Smooth muscle cell of the brain vasculature (primary cell): ENCODE results near the gene METTL6.
"Not testable (repeated sequence)": the region's sequence is repeated elsewhere in the genome, so short reads cannot be mapped to it uniquely, and the experiment has no call there.

ENCODE experiments used
- DNase-seq: peaks from one replicate; pipeline ENCODE4 v3.0.0-alpha.2; 2012; ENCODE audit warnings: low read depth, low spot score

METTL6 gene

GRCh38 chr3:15427182-15427880, at the start of gene METTL6, which contains the start of gene EAF1:
TSS of gene METTL6 (minus strand) at chr3:15427544. CDS start at chr3:15426511, 1,033 bp downstream.
TSS of gene EAF1 (plus strand) at chr3:15427598. CDS start at chr3:15427780, 182 bp downstream.
- peak; percentile 41 for DNase-seq

GRCh38 chr3:15476378-15476777, 49.0 kb upstream of the METTL6 start:
- no peak for DNase-seq

- no peak for DNase-seq
Measured at GRCh38 chr3:15475161-15475560, 47.8 kb upstream of the METTL6 start.

GRCh38 chr3:15471861-15472260, 44.5 kb upstream of the METTL6 start:
- no peak for DNase-seq

- DNase-seq: no peak
Measured at GRCh38 chr3:15470849-15471248, 43.5 kb upstream of the METTL6 start.

- no peak for DNase-seq
Measured at GRCh38 chr3:15470261-15470660, 42.9 kb upstream of the METTL6 start.

- DNase-seq: no peak
Measured at GRCh38 chr3:15467227-15468181, 40.2 kb upstream of the METTL6 start.

GRCh38 chr3:15465876-15466585, 38.7 kb upstream of the METTL6 start:
- DNase-seq: no peak

- DNase-seq: no peak
Measured at GRCh38 chr3:15462451-15462850, 35.1 kb upstream of the METTL6 start.

- DNase-seq: no peak
Measured at GRCh38 chr3:15460891-15461531, 33.7 kb upstream of the METTL6 start.

GRCh38 chr3:15458212-15458780, 31.0 kb upstream of the METTL6 start:
- DNase-seq: no peak

GRCh38 chr3:15456915-15457314, 29.6 kb upstream of the METTL6 start:
- DNase-seq: not testable (repeated sequence)

- no peak for DNase-seq
Measured at GRCh38 chr3:15456321-15456720, 29.0 kb upstream of the METTL6 start.

- DNase-seq: no peak
Measured at GRCh38 chr3:15455756-15456155, 28.4 kb upstream of the METTL6 start.

- no peak for DNase-seq
Measured at GRCh38 chr3:15454965-15455364, 27.6 kb upstream of the METTL6 start.

GRCh38 chr3:15453991-15454625, 26.8 kb upstream of the METTL6 start:
- DNase-seq: no peak

GRCh38 chr3:15453501-15453900, 26.2 kb upstream of the METTL6 start:
- DNase-seq: no peak

GRCh38 chr3:15452961-15453360, 25.6 kb upstream of the METTL6 start:
- DNase-seq: no peak

- no peak for DNase-seq
Measured at GRCh38 chr3:15452156-15452555, 24.8 kb upstream of the METTL6 start.
